Prostate gland (tissue), 2 donors: ENCODE data around the gene DTL.

Source experiments
- POLR2A ChIP-seq: fragments of 450-650 bp; IDR thresholded peaks from one replicate; pipeline ENCODE4 v1.6.1; 2016; ENCODE audit warnings: antibody characterized with exemption, mild to moderate bottlenecking
- POLR2AphosphoS5 ChIP-seq: sonication (generic); formaldehyde crosslinking; IDR thresholded peaks from one replicate; pipeline ENCODE4 v1.6.1; 2017; ENCODE audit warnings: antibody characterized with exemption
- TF ChIP-seq, protein P1 (sequence below), 4 experiments: fragments of 200-600 bp in 2 of 4; fragments of 450-650 bp in 2 of 4; sonication (generic) in 2 of 4; IDR thresholded peaks; 1 replicate in 3 of 4; 2 replicates in 1 of 4; pipeline ENCODE4 v1.5.1; 2016 to 2019; ENCODE audit warnings: antibody characterized with exemption in 4 of 4, mild to moderate bottlenecking in 2 of 4, moderate library complexity in 2 of 4

DNA sequence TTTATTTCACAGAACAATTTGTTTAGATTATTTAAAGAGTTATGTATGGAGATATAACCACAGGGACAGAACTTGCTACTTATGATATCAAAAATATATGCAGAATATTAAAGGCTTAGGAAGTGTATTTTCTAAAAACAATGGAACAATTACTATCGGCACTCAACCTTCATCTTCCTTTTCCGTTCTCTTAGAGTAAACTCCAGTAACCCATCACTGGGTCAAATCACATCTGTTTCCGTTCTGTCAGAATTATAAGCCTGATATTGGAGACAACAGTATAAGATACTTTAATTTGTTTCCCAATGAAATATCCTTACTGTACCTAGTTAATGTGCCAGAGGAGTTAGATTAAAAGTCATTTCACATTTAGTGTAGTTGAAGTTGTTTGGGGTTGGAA is 32.2 kb downstream of the DTL start:
- TF ChIP-seq, protein P1, sequence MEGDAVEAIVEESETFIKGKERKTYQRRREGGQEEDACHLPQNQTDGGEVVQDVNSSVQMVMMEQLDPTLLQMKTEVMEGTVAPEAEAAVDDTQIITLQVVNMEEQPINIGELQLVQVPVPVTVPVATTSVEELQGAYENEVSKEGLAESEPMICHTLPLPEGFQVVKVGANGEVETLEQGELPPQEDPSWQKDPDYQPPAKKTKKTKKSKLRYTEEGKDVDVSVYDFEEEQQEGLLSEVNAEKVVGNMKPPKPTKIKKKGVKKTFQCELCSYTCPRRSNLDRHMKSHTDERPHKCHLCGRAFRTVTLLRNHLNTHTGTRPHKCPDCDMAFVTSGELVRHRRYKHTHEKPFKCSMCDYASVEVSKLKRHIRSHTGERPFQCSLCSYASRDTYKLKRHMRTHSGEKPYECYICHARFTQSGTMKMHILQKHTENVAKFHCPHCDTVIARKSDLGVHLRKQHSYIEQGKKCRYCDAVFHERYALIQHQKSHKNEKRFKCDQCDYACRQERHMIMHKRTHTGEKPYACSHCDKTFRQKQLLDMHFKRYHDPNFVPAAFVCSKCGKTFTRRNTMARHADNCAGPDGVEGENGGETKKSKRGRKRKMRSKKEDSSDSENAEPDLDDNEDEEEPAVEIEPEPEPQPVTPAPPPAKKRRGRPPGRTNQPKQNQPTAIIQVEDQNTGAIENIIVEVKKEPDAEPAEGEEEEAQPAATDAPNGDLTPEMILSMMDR (IDR thresholded peaks at IDR 0.05) = no peak
- TF ChIP-seq POLR2A (no peak), POLR2AphosphoS5 (no peak)
